ENCODE results near the gene TUBB2A.
"Not testable (repeated sequence)": the region's sequence is repeated elsewhere in the genome, so short reads cannot be mapped to it uniquely, and the experiment has no call there.

- TF ChIP-seq YY1 (IDR thresholded peaks at IDR 0.05; ENCODE audit: insufficient read depth, insufficient read length); ZNF274 (IDR thresholded peaks at IDR 0.05; ENCODE audit: low read depth, low read length); SUZ12 (IDR thresholded peaks at IDR 0.05; ENCODE audit: extremely low read depth, insufficient read depth, insufficient read length): not testable (repeated sequence)
Measured at GRCh38 chr6:3137873-3138272, 19.5 kb downstream of the TUBB2A start.

All from NT2/D1 (cell line).